ENCODE measurements around the gene CRADD. TPM values are rescaled to one million over a fixed set of nuclear protein-coding genes. Genes with fewer than 3 reads are reported as not detected.
"Not testable (repeated sequence)": the region's sequence is repeated elsewhere in the genome, so short reads cannot be mapped to it uniquely, and the experiment has no call there.

The CRADD gene
- 8.7 and 11.6 TPM in 2 replicates for total RNA-seq

GRCh38 chr12:93677195-93678064, at the start of gene CRADD:
Gene CRADD (plus strand): TSS chr12:93677375.
- intact Hi-C loops (cut with micrococcal nuclease), result loop anchor here (1.0 to 10.0 kb wide), 22 partner anchors 65 to 1795 kb away; partner anchors contain the start of genes CEP83, EEA1, METAP2 and MRPL42

- intact Hi-C loops (cut with micrococcal nuclease), result no loop called here
Measured at GRCh38 chr12:93632383-93632782, 44.8 kb upstream of the CRADD start.

GRCh38 chr12:93634416-93634815, 42.8 kb upstream of the CRADD start:
- intact Hi-C loops (cut with micrococcal nuclease), result no loop called here

- intact Hi-C loops (cut with micrococcal nuclease), result no loop called here
Measured at GRCh38 chr12:93636708-93637107, 40.5 kb upstream of the CRADD start.

GRCh38 chr12:93638095-93638494, 39.1 kb upstream of the CRADD start:
- intact Hi-C loops (cut with micrococcal nuclease), result no loop called here

GRCh38 chr12:93638954-93639353, 38.2 kb upstream of the CRADD start:
- intact Hi-C loops (cut with micrococcal nuclease), result no loop called here

GRCh38 chr12:93639406-93639805, 37.8 kb upstream of the CRADD start:
- intact Hi-C loops (cut with micrococcal nuclease), result no loop called here

GRCh38 chr12:93641380-93641779, 35.8 kb upstream of the CRADD start:
- intact Hi-C loops (cut with micrococcal nuclease), result not testable (repeated sequence)

GRCh38 chr12:93642751-93643150, 34.4 kb upstream of the CRADD start:
- intact Hi-C loops (cut with micrococcal nuclease), result no loop called here

GRCh38 chr12:93645702-93646101, 31.5 kb upstream of the CRADD start:
- intact Hi-C loops (cut with micrococcal nuclease), result no loop called here

GRCh38 chr12:93650626-93651025, 26.5 kb upstream of the CRADD start:
- intact Hi-C loops (cut with micrococcal nuclease), result no loop called here

GRCh38 chr12:93653079-93653478, 24.1 kb upstream of the CRADD start:
- intact Hi-C loops (cut with micrococcal nuclease), result no loop called here

GRCh38 chr12:93653712-93654111, 23.5 kb upstream of the CRADD start:
- intact Hi-C loops (cut with micrococcal nuclease), result no loop called here

- intact Hi-C loops (cut with micrococcal nuclease), result no loop called here
Measured at GRCh38 chr12:93654421-93654820, 22.8 kb upstream of the CRADD start.

GRCh38 chr12:93657071-93657470, 20.1 kb upstream of the CRADD start:
- intact Hi-C loops (cut with micrococcal nuclease), result no loop called here

- intact Hi-C loops (cut with micrococcal nuclease), result no loop called here
Measured at GRCh38 chr12:93661021-93661420, 16.2 kb upstream of the CRADD start.

GRCh38 chr12:93663006-93663728, 14.0 kb upstream of the CRADD start:
- intact Hi-C loops (cut with micrococcal nuclease), result no loop called here

- intact Hi-C loops (cut with micrococcal nuclease), result no loop called here
Measured at GRCh38 chr12:93663729-93664084, 13.5 kb upstream of the CRADD start.

- intact Hi-C loops (cut with micrococcal nuclease), result no loop called here
Measured at GRCh38 chr12:93664573-93665138, 12.5 kb upstream of the CRADD start.

- intact Hi-C loops (cut with micrococcal nuclease), result no loop called here
Measured at GRCh38 chr12:93667672-93668071, 9.5 kb upstream of the CRADD start.

- intact Hi-C loops (cut with micrococcal nuclease), result no loop called here
Measured at GRCh38 chr12:93668919-93669418, 8.2 kb upstream of the CRADD start.

- intact Hi-C loops (cut with micrococcal nuclease), result no loop called here
Measured at GRCh38 chr12:93669452-93669851, 7.7 kb upstream of the CRADD start.
